ENCODE results near the gene LYRM1. TPM values are rescaled to one million over a fixed set of nuclear protein-coding genes. Genes with fewer than 3 reads are reported as not detected.

The LYRM1 gene
- total RNA-seq, 4 donors from 2014 or later: 40.0 to 201 (median 51.0) TPM

DNA sequence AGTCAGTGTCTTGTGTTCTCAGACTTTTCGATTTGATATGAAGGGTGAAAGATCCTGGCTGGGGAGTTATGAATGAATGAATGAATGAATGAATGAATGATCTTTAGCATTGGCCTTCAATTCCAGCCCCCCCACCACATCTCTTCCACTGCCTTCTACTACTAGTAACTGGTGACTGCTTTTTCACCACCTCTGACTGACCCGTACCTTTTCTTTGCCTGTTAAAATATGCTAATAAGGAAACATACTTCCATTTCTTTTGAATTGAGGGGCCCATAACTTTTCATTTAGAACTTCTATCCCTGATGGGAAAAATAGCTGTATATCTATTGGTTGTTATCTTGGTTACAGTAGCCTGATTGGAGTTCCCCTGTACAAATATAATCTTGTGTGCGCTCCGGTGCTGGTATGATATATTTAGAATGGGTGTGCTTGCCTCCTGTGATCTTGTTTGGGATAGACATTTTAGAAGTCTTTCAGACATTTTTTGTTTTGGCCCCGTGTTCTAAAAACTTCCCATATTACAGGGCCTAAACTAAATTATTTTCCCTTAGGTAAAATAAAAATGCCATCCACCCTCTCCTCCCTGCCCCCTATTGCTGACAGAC lies 3.4 kb downstream of the LYRM1 start:
- no peak overlapping the region for H3K4me3 ChIP-seq
- H3K27me3 ChIP-seq: no peaks in the 10 kb centered on the region
- DNase-seq: no peak
- TF ChIP-seq POLR2A (IDR thresholded peaks at IDR 0.05): no peak
- TF ChIP-seq, protein P1, sequence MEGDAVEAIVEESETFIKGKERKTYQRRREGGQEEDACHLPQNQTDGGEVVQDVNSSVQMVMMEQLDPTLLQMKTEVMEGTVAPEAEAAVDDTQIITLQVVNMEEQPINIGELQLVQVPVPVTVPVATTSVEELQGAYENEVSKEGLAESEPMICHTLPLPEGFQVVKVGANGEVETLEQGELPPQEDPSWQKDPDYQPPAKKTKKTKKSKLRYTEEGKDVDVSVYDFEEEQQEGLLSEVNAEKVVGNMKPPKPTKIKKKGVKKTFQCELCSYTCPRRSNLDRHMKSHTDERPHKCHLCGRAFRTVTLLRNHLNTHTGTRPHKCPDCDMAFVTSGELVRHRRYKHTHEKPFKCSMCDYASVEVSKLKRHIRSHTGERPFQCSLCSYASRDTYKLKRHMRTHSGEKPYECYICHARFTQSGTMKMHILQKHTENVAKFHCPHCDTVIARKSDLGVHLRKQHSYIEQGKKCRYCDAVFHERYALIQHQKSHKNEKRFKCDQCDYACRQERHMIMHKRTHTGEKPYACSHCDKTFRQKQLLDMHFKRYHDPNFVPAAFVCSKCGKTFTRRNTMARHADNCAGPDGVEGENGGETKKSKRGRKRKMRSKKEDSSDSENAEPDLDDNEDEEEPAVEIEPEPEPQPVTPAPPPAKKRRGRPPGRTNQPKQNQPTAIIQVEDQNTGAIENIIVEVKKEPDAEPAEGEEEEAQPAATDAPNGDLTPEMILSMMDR (IDR thresholded peaks at IDR 0.05): no peak
- peak overlapping the region; percentile 96 to 100 for H3K27ac ChIP-seq
- H3K36me3 ChIP-seq: no peaks in the 10 kb centered on the region
- intact Hi-C loops (cut with DNase I; ENCODE audit: low total_unique reads): loop anchor here (10.0 kb wide), 1 partner anchor 49 kb away; no protein-coding TSS in a partner anchor
- no peaks in the 10 kb centered on the region for H3K9me3 ChIP-seq
- peaks cover 17 to 24% of the 10 kb centered on the region in 2 donors for H3K4me1 ChIP-seq

DNA sequence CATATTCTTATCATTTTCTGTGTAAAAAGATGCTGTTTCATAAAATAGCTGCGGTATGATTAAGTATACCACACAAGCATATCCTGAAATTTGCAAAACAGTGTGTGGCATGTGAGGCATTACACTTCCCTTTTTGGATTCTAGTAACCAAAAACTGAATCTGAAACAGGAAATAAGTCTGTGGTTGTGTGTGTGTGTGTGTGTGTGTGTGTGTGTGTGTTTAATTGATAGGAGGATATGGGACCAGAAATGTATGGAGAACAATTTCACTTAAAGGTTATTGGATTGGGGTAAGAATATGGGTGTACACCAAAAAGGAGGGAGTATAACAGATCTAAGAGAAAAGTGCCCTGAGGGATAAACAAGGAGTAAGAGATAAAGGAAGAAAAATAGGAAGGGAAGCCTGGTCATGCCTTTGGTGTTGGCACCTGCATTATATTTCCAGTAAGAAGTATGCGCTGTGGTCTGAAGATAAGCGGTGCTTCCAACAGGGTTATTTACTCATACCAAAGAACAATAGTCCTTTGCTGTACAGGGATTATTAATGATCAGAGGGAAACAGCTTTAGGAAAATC lies 4.0 kb downstream of the LYRM1 start:
- no peak for DNase-seq
- TF ChIP-seq, protein P1 (IDR thresholded peaks at IDR 0.05): no peak
- TF ChIP-seq POLR2A (IDR thresholded peaks at IDR 0.05): no peak
- Histone ChIP-seq H3K4me1 (peaks cover 17 to 24% of the 10 kb centered on the region in 2 donors), H3K9me3 (no peaks in the 10 kb centered on the region), H3K27ac (peak overlapping the region; percentile 96 to 100), H3K27me3 (no peaks in the 10 kb centered on the region), H3K4me3 (no peak overlapping the region), H3K36me3 (no peaks in the 10 kb centered on the region)
- intact Hi-C loops (cut with DNase I; ENCODE audit: low total_unique reads): loop anchor here (10.0 kb wide), 1 partner anchor 50 kb away; no protein-coding TSS in a partner anchor

DNA sequence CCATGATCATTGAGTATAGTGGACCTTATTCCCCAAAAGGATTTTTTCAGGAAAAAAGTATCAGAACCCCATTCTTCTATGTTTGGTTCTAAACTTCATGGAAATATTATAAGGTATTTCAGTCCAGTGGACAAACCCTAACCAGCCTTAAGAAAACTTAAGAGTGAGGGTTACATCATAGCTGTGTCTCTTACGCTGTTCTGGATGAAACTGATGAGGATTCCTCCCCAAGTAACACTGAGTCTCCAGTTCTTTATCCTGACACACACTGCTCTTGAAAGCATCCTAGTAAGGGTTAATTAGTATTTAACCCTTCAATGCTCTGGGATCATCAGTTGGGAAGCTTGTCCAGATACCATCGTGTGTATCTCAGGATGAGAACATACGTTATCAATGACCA lies 5.0 kb downstream of the LYRM1 start:
- Histone ChIP-seq H3K27me3 (no peaks in the 10 kb centered on the region), H3K4me3 (no peak overlapping the region), H3K9me3 (no peaks in the 10 kb centered on the region), H3K4me1 (peaks cover 17 to 24% of the 10 kb centered on the region in 2 donors), H3K36me3 (no peaks in the 10 kb centered on the region), H3K27ac (peak overlapping the region; percentile 96 to 100)
- no peak for DNase-seq
- TF ChIP-seq, protein P1 (IDR thresholded peaks at IDR 0.05): no peak
- TF ChIP-seq POLR2A (IDR thresholded peaks at IDR 0.05): no peak
- intact Hi-C loops (cut with DNase I; ENCODE audit: low total_unique reads): loop anchor here (10.0 kb wide), 1 partner anchor 51 kb away; no protein-coding TSS in a partner anchor

- Histone ChIP-seq H3K27ac (peak overlapping the region; percentile 96 to 100), H3K36me3 (no peaks in the 10 kb centered on the region), H3K4me3 (no peak overlapping the region), H3K4me1 (peaks cover 17 to 24% of the 10 kb centered on the region in 2 donors), H3K27me3 (no peaks in the 10 kb centered on the region), H3K9me3 (no peaks in the 10 kb centered on the region)
- TF ChIP-seq POLR2A (IDR thresholded peaks at IDR 0.05): no peak
- TF ChIP-seq, protein P1 (IDR thresholded peaks at IDR 0.05): no peak
- intact Hi-C loops (cut with DNase I; ENCODE audit: low total_unique reads): loop anchor here (10.0 kb wide), 1 partner anchor 52 kb away; no protein-coding TSS in a partner anchor
- DNase-seq: peak; percentile 33 to 54
Observed at GRCh38 chr16:20906341-20907255, 6.0 kb downstream of the LYRM1 start.

All from uterus (tissue), 4 donors.